Stimulated activated CD4-positive, alpha-beta T cell treated with anti-CD3 and anti-CD28 coated beads, Interleukin-2, amount 100 ng/mL, for 24 hours (primary cell): ENCODE data around the gene SH2D3C.

Source experiments
- DNase-seq, 2 donors: peaks; one replicate each; pipeline ENCODE4 v3.0.0-alpha.2; 2020

The SH2D3C gene

DNA sequence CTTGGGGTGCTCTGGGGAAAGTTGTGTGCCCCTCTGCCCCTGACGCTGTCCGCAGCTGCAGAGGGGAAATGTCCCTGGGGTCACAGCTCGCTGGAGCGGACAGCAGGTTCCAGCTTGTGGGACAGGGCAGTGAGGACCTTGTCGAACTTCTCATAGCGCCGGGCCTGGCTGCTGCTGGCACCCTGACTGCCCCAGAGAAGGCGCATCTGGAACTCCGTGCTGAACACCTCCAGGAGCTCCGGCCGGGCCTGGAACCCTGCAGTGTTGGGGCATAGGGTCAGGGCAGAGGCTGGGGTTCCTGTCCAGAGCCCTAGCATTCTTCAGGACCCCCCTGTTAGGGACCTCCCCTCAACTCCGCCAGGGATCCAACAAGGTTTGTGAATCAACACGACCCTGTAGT lies 39.8 kb downstream of the SH2D3C start:
- DNase-seq = no peak

DNA sequence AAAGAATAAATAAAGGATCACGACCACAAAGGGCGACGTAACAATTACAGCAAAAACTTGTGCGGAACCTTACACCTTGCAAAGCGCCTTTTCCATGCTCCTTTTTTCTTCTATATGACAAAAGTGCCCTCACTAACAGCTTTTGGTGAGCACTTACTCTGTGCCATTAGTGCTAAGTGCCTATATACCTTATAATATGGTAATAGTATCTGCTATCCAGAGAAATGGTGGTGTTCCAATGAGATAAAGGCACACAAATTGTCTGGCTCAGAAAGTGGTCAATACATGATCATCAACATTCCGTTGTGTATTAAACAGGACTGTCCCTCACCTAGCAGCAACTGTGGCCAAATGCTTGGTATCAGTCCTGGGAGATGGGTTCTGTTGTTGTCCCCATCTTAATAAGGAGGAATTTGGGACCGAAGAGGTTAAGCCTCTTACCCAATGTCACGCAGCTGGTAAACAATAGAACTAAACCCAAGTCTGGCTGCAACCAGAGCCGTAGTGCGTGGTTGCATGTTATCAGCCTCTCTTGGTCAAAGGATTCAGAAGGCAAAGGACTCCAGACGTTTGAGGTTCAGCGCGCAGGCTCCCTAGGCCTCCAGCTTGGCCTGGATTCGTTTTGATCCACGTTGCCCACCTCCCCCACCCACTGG lies 42.8 kb downstream of the SH2D3C start:
- no peak for DNase-seq

DNA sequence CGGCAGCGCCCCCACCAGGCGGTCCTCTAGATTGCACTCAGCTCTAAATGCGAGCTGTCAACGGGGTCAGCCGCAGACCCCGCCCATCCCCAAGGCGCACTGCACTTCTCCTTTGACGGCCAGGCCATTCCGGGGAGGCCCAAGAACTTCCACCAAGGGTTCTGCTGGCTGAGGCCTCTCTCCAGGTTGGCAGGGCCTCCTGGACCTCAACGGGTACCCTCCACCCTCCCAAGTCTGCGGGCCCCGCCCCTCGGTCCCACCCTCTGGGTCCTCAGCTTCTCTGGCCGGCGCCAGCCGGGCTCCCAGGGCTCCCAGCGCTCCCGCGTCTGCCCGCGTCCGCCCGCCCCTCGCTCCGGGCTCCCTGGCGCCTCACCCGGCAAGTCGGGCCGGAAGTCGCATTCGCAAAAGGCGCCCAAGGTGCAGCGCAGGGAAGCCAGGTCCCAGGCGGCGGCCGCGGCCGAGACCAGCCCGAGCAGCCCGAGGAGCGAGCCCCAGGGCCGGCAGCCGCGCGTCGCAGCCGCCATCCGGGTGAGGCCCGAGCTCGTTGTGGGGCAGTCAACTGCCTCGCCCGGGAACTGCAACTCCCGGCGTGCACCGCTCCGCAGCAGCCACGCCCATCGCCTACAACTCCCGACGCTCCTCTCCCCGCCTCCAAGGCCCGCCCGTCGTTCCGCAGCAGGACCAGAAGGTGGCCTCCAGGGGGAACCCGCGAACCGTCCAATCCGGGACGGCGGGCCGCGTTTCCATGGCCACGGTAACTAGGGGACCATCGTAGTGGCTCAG lies 43.5 kb downstream of the SH2D3C start, which contains the start of gene TOR2A:
TOR2A (minus strand) TSS at position 548 of the 783 bp plus-strand sequence; CDS start at position 524, 24 bp downstream.
- DNase-seq = peak; percentile 99

DNA sequence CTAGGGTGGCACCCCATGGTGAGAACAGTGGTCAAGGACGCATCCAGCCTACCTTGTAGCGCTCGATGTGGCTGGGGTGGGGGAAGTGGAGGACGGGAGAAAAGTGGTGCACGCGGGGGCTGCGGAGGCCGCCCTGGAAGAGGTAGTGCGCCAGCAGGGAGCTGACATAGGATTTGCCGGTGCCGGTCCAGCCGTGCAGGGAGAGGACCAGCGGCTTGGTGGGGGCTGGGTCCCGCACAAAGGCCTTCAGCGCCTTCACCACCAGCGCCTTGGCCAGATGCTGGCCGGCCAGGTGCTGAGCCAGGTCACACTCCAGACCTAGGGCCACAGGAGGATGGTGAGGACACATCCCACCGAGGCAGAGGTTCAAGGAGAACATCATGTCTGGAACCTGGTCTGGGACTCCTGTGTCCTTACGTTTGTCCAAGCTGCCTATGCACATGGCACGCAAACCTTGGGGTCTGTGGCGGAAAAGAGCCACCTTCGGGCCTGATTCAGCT lies 44.2 kb downstream of the SH2D3C start:
- no peak for DNase-seq

DNA sequence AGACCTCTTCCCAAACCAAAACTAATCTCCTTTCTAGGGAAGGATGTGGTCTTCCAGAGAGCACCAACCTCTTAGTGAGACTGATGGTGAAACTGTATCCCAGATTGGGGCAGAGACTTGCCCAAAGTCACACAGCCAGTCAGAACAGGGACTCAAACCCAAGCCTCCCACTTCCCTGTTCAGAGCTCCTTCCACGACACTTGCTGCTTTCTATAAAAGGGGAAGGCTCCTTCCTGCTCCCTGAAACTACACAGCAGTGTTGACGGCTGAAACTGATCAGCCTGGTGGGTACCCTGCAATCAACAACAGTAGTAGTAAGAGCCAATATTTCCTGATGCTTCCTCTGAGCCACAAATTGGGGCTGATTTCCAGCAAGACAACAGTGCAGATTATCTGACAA lies 44.9 kb downstream of the SH2D3C start:
- DNase-seq = no peak

DNA sequence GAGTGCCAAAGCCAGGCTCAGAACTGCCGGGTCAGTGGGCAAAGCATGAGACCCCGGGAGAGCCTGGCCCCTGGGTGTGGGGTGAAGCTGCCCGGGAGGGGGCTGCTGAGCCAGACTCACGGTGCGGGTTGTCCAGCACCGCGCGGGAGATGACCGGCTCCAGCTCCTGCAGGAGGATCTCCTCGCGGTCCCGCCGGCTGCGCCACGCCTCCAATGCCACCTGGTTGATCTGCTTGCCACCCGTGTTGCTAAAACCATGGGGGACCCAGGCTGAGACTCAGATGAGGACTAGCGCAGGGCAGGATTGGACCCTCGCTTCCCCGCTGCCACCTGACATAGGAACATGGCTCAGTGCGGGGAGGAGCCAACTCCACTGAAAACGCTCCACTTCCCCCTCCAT lies 46.0 kb downstream of the SH2D3C start:
- no peak for DNase-seq

DNA sequence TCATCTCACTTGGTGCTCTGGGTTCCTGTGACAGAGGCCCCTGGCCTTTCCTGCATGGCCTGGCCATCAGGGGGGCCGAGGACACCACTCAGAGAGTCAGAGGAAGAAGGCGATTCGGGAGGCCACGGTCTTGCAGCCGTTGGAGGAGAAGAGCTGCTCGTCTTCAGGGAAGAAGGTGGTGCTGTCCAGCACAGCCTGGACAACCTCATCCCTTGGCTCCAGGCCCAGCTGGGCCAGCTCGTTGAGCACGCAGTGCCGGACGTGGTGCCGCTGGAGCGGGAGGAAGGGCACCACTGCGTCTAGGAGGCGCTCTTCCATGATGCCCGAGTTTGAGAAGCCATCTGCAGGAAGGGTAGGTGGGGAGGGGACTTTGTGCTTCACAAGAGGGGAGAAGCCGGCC lies 46.5 kb downstream of the SH2D3C start:
- no peak for DNase-seq

DNA sequence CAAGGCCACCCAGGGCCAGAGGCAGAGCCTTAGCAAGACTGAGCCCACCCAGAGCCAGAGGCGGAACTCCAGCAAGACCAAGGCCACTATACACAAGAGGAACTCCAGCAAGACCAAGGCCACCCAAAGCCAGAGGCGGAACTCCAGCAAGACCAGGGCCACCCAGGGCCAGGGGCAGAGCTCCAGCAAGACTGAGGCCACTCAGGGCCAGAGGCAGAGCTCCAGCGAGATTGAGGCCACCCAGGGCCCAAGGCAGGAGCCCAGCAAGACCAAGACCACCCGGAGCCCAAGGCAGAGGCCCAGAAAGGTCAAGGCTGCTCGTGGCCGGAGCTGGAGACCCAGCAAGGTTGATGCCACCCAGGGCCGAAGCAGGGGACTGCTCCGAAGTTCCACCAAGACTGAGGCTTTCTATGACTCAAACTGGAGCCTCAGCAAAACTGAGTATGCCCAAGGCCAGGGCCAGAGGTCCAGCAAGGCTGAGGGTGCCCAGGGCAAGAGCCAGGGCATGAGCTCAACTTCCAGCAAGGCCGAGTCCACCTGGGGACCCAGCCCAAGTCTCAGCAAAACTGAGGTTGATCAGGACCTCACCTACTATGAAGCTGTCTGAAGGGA lies 47.6 kb downstream of the SH2D3C start:
- no peak for DNase-seq

DNA sequence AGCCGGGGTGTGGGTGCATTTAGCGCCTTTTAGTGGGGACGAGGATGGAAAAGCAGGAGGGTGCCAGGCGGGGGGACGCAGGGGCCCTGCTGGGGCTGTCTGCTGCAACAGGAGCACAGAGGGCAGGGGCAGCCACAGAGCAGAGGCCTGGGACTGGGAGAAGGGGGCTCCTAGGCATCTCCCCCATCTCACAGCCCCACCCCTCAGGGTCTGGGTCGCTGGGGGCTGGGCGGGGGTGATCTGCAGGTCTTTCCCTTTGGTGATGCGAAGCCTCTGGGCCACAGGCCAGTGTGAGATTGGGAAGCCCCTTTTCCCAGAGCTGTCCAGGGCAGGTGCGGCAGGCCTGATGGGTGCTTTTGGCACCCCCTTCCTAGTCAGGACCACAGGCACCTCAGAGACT lies 48.2 kb downstream of the SH2D3C start:
- DNase-seq = no peak

DNA sequence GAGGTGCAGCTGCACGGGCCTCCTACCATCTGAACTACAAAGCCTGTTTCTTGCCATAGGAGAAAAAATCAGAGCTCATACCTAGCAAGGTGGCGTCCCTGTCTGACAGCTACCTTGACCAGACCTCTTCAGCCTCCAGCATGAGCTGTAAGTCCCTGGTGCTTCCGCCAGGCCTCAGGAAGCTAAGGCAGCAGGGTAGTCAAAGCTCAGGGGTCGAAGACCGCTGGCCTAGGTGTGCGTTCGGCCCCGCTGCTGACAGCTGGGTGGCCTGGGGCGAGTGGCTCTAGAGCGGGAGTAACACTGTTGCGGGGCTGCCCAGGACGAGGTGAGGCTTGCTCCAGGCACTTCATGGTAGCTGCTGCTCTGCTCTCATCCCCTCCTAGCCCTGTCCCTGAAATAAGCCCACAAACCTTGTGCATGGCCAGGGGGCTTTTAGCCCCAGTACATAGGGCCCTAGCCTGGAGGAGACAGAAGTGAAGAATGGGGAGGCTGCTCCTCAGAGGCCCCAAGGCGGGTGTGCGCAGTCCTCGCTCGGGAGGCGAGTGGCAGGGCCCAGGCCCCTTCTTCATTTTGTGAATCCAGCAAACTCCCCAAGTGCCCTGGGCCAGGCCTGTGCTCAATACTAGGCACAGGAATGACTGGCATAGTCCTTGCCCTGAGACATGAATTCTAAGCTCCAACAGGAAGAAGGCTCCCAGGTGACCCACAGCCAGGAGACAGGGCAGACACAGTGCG lies 48.8 kb downstream of the SH2D3C start:
- DNase-seq = no peak

DNA sequence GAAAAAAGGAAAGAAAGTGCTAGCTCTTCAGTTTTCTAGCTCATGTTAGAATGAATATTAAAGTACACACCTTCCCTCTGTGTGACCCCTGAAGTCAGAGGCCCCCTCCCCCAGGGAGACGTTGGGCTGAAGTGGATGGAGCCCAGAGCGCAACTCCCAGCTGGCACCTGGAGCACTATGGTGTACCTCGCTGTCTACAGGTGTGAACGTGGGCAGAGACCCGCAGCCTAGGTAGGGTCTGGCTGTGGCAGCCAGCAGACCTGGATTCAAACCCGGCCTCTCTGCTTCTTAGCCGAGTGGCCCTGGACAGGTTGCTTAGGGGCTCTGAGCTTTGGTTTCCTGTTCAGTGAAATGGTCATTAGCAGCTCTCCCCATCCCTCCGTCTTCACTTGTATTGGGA lies 49.7 kb downstream of the SH2D3C start:
- DNase-seq = no peak

DNA sequence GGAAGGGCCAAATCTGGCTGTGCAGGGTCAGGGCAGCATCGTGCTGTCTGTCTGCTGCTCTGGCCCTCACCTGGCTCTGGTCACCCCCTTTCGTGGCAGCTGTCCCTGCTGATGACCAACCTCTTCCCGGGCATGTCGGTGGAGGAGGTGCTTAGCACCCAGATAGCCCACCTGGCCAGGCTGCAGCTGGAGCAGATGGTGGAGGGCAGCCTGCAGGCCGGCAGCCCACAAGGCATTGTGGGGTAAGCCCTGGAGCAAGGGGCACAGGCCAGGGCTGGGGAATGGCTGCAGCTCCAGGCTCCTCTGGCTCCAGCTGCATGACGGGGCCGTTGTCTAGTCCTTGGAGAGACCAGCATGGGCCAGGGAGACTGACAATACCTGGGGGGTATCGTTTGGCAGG lies 51.6 kb downstream of the SH2D3C start:
- DNase-seq = no peak

DNA sequence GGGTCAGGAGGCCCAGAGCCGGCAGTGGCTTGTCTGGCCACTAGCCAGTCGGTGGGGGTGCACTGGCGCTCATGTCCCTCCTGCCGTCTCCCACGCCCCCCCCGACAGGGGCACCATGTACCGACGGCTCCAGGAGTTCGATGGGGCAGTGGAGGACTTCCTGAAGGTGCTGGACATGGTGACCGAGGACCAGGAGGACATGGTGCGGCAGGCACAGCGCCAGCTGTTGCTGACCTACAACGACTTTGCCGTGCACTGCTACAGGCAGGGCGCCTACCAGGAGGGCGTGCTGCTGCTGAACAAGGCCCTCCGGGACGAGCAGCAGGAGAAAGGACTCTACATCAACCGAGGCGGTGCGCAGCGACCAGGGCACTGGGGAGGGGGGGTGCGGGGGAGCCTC lies 54.5 kb downstream of the SH2D3C start:
- no peak for DNase-seq

DNA sequence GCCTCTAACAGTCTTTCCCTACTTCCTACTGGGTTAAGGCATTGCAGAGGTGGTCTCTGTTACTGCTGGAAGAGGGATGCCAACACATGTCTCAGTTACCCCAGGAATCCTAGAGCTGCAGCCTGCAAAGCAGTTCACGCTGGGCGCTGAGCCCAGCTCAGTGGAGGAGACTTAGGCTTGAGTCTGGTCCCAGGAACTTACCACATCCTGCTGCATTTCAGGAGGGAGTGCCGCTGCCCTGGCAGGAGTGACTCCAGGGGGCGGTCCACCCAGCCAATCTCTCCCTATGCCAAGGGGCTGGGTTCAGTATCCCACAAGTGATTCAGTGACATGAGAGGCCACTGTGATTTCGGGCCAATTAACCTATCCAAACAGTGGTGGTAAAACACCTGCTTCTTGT lies 55.0 kb downstream of the SH2D3C start:
- no peak for DNase-seq

DNA sequence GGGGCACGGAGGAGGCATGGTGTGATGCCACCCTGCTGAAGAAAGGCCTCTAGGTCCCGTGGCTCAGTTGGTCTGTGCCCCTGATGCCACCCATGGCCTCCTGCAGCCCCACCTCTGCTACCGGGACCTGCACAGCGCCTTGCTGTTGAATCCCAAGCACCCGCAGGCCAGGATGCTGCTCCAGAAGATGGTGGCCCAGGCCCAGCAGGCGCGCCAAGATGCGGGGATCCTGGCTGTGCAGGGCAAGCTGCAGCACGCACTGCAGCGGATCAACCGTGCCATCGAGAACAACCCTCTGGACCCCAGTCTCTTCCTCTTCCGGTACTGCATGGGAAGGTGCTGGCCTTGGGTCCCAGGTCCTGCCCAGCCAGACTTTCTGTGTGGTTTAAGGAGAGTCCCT lies 55.5 kb downstream of the SH2D3C start:
- no peak for DNase-seq

DNA sequence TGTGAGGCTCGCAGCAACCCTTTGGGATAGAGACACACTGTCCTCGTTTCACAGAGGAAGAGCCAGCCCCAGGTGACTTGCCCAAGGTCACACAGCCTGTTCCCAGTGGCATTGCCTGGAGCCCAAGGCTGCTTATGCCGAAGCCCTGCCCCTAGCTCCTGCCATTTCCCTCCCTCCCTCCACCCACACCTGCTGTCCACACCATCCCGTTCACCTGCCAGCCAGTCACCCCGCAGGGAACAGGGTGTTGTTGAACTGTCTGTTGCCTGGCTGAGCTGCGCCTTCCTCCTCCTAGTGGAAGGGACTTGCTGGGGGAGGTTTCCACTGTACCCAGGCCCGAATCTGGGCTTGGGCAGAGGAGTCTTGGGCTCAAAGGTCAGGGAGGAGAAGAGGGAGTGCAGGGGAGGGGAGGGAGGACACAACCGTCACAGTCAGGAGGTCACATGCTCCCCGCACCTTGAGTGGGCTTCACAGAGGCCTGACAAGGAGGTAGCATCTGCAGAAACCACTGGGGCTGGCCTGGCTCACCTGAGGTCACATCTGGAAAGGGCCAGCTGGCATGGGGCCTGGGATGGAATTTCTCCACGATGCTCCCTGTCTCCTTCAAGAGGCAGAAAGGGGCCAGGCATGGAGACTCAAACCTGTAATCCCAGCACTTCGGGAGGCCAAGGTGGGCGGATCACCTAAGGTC lies 56.3 kb downstream of the SH2D3C start:
- DNase-seq = no peak

DNA sequence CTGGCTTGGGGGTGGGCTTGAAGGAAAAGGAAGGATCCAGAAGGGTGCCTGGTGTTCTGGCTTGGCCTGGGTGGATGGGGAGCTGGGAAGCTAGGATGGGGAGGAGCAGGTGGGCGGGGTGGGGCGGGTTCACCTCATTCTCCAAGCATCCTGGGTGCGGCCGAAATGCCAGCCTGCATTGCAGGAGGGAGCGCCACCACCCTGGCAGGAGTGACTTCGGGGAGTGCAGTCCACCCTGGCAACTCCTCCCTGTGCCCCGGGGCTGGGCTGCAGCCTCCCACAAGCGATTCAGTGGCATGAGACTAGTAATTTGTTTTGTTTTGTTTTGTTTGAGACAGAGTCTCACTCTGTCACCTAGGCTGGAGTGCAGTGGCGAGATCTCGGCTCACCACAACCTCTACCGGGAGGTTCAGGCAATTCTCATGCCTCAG lies 57.1 kb downstream of the SH2D3C start:
- no peak for DNase-seq

DNA sequence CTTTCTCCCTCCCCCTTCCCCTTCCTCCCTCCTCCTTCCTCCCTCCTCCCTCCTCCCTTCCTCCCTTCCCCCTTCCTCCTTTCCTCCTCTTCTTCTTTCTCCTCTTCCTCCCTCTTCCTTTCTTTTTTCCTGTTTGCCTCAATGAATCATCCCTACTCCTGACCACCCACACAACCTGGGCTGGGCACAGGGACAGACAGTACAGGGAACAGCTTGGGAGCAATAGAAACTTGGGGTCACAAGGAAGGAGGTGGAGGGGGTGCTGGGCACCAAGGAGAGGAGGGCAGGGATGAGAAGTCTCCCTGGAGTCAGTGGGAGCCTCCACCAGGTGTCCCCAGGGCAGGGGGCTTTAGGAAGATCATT lies 57.6 kb downstream of the SH2D3C start:
- no peak for DNase-seq

DNA sequence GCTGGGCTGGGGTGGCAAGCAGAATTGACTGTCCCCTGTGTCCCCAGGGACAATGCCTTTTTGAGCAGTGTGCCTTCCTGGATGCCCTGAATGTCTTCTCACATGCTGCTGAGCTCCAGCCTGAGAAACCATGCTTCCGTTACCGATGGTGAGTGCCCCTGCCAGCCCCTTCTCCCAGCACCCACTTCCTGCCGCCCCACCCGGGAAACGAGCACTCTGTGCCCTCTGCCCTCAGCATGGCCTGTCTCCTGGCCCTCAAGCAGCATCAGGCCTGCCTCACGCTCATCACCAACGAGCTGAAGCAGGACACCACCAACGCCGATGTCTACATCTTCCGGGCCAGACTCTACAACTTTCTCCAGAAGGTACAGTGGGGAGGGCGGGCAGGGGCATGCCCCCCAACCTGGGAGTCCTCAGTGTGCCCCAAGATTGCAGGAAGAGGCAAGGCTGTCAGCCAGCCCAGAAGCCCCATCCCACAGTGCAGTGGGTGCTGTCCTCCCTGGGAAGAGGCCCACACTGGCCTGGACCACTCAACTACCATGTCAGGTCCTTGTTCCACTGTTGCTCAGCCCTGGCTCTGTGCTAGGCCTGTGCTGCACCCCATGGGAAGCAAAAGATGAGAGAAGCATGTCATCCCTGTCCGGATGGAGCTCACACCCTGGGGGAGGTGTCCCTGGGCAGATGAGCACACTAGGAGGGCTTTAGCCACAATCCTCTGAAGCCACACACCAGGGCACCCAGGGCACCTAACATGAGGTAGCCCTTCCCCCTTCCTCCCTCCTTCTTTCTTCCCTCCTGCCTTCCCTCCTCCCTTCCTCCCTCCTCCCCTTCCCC lies 58.2 kb downstream of the SH2D3C start:
- no peak for DNase-seq

DNA sequence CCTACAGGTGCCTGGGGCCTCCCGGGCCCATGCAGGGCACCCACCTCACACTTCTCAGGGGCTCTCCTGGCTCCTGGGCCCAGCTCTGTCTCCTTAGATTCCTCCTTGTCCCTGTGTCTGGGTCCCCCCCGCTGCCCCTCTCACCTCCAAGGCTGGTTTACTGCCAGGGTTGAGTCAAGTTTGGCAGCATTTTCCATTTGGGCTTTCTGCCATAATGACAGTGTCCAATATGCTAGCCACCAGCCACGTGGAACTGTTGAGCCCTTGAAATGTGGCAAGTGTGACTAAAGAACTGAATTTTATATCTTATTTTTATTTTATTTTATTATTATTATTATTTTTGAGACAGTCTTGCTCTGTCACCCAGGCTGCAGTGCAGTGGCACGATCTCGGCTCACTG lies 60.7 kb downstream of the SH2D3C start:
- DNase-seq = no peak

DNA sequence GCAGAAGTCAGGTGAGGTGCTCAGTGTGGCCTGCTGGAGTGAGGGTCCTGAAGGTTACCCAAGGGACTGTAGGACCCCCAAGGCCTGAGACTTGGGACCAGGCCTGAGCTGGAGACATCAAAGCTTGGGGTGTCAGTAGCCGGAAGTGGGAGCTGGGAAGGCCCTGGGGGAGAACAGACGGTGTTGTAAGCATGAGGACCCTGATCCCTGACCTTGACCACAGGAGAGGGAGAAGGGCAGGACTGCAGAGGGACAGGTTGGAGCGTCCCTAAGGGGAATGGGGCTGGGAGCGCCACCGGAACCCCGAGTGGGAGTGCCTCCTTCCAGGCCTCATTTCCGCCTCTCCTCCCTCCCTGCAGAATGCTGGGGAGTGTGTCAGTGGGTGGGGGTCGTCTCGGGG lies 62.1 kb downstream of the SH2D3C start:
- DNase-seq = no peak
